SK-N-SH (cell line): Measurements from ENCODE around the gene HDHD2. TPM values are rescaled to one million over a fixed set of nuclear protein-coding genes. Genes with fewer than 3 reads are reported as not detected.
"Not testable (repeated sequence)": the region's sequence is repeated elsewhere in the genome, so short reads cannot be mapped to it uniquely, and the experiment has no call there.

ENCODE experiments used
- CTCF ChIA-PET: fragments of 300-600, 350-600 bp; formaldehyde crosslinking; extraction: SDS; loops from one replicate; lab custom pipeline; 2021; lab: Yijun Ruan, JAX
- POLR2A ChIA-PET: fragments of 350-600 bp; sonication (Branson Sonifier 250); formaldehyde crosslinking; extraction: SDS; loops from one replicate; lab custom pipeline; 2020; ENCODE audit warnings: antibody characterized with exemption, inconsistent platforms; lab: Yijun Ruan, JAX
- DNase-seq: peaks from one replicate; pipeline ENCODE4 v3.0.0; 2012
- H2AFZ ChIP-seq: fragments of 200-600 bp; sonication (generic); 2 replicates; pipeline ENCODE4 v1.8.1; 2016; ENCODE audit warnings: antibody characterized with exemption, mild to moderate bottlenecking, low read depth
- H3F3A ChIP-seq: fragments of 200-600 bp; sonication (generic); replicated peaks from 2 replicates; pipeline ENCODE3; 2016; ENCODE audit warnings: antibody characterized with exemption, mild to moderate bottlenecking; ENCODE audit not compliant: insufficient read depth
- H3K27ac ChIP-seq, 2 experiments: fragments of 200-500 bp in 1 of 2; fragments of 200-600 bp in 1 of 2; sonication (Bioruptor generic) in 1 of 2; sonication (generic), shearing (Covaris generic) in 1 of 2; 2 replicates each; pipeline versions ENCODE4 v1.5.1 to v1.6.1; 2014 to 2016; ENCODE audit warnings: low read depth in 2 of 2, inconsistent platforms in 1 of 2, low read length in 1 of 2, mild to moderate bottlenecking in 1 of 2, mixed read lengths in 1 of 2
- H3K27me3 ChIP-seq: fragments of 200-600 bp; sonication (generic), shearing (Covaris generic); 2 replicates; pipeline ENCODE4 v1.6.1; 2016; ENCODE audit warnings: mixed run types; ENCODE audit not compliant: insufficient read depth
- H3K36me3 ChIP-seq, 2 experiments: fragments of 200-500 bp in 1 of 2; fragments of 200-600 bp in 1 of 2; sonication (Bioruptor generic) in 1 of 2; sonication (generic) in 1 of 2; replicated peaks in 1 of 2; 2 replicates each; pipeline versions ENCODE3 to v1.5.1; 2014 to 2016; ENCODE audit warnings: low read length in 1 of 2, mild to moderate bottlenecking in 1 of 2; ENCODE audit not compliant: insufficient read depth in 2 of 2, control insufficient read depth in 1 of 2
- H3K4me1 ChIP-seq, 2 experiments: fragments of 200-500 bp in 1 of 2; fragments of 200-600 bp in 1 of 2; sonication (Bioruptor generic) in 1 of 2; sonication (generic), shearing (Covaris generic) in 1 of 2; 2 replicates each; pipeline versions ENCODE4 v1.5.1 to v1.6.1; 2014 to 2016; ENCODE audit warnings: low read depth in 1 of 2, low read length in 1 of 2, mixed run types in 1 of 2; ENCODE audit not compliant: insufficient read depth in 2 of 2, control insufficient read depth in 1 of 2
- H3K4me2 ChIP-seq: fragments of 200-600 bp; sonication (generic), shearing (Covaris generic); 2 replicates; pipeline ENCODE4 v1.6.1; 2017; ENCODE audit warnings: mixed run types
- H3K4me3 ChIP-seq, 2 experiments: fragments of 200-500 bp in 1 of 2; fragments of 200-600 bp in 1 of 2; sonication (Bioruptor generic) in 1 of 2; sonication (generic), shearing (Covaris generic) in 1 of 2; 2 replicates each; pipeline versions ENCODE4 v1.5.1 to v1.8.1; 2014 to 2016; ENCODE audit warnings: low read depth in 2 of 2, inconsistent platforms in 1 of 2, low read length in 1 of 2, mild to moderate bottlenecking in 1 of 2, mixed read lengths in 1 of 2, moderate library complexity in 1 of 2
- H3K79me2 ChIP-seq: fragments of 200-600 bp; sonication (generic); 2 replicates; pipeline ENCODE4 v1.8.1; 2017; ENCODE audit warnings: mild to moderate bottlenecking; ENCODE audit not compliant: insufficient read depth
- H3K9ac ChIP-seq: fragments of 200-600 bp; sonication (generic); 2 replicates; pipeline ENCODE4 v1.6.1; 2017; ENCODE audit warnings: mixed run types
- H3K9me2 ChIP-seq: fragments of 200-600 bp; sonication (generic); 2 replicates; pipeline ENCODE4 v1.6.1; 2017; ENCODE audit warnings: mixed run types
- H3K9me3 ChIP-seq: fragments of 200-600 bp; sonication (generic); 2 replicates; pipeline ENCODE4 v1.6.1; 2017; ENCODE audit warnings: mixed run types, mild to moderate bottlenecking, moderate library complexity
- H4K20me1 ChIP-seq: fragments of 200-600 bp; sonication (generic); 2 replicates; pipeline ENCODE4 v1.6.1; 2017; ENCODE audit warnings: mild to moderate bottlenecking, mixed run types; ENCODE audit not compliant: insufficient read depth
- EZH2phosphoT487 ChIP-seq: fragments of 200-600 bp; sonication (generic); IDR thresholded peaks from 2 replicates; pipeline ENCODE4 v1.6.1; 2017; ENCODE audit warnings: low read depth, mixed run types, mild to moderate bottlenecking, antibody characterized with exemption, moderate library complexity, borderline replicate concordance
- FOSL2 ChIP-seq: IDR thresholded peaks from 2 replicates; pipeline ENCODE4 v1.4.0; 2012; ENCODE audit warnings: low read depth, mild to moderate bottlenecking, moderate library complexity, borderline replicate concordance
- GATA2 ChIP-seq: sonication (generic); formaldehyde crosslinking; IDR thresholded peaks from 2 replicates; pipeline ENCODE4 v1.5.0; 2020; ENCODE audit warnings: mild to moderate bottlenecking, missing genetic modification reagents
- RXRA ChIP-seq: IDR thresholded peaks from 2 replicates; pipeline ENCODE4 v1.4.0; 2012; ENCODE audit warnings: low read depth, mild to moderate bottlenecking, borderline replicate concordance
- SMC3 ChIP-seq: IDR thresholded peaks from 2 replicates; pipeline ENCODE4 v1.6.1; 2012; ENCODE audit warnings: low read depth, low read length, improper control_type of control experiment
- TAF1 ChIP-seq: IDR thresholded peaks from 2 replicates; pipeline ENCODE4 v1.6.1; 2012; ENCODE audit warnings: low read depth, mild to moderate bottlenecking, low read length, moderate library complexity, borderline replicate concordance
- YY1 ChIP-seq: IDR thresholded peaks from 2 replicates; pipeline ENCODE4 v1.4.0; 2012; ENCODE audit warnings: low read depth, mild to moderate bottlenecking
- WGBS: methylation state at CpG from one replicate; pipeline ENCODE4 v1.1.6; 2017; ENCODE audit warnings: low lambda C conversion rate; 5-methylcytosine and 5-hydroxymethylcytosine counted together
- polyA plus RNA-seq, 3 experiments: library from polyadenylated mRNA; depleted of rRNA; stranded (reverse); fragments of >200 nt; gene quantifications; 2 replicates each; pipeline ENCODE4 v1.2.3, GENCODE V29; 2012
- TF ChIP-seq, protein P1 (sequence below): IDR thresholded peaks from 2 replicates; pipeline ENCODE4 v1.4.0; 2012; ENCODE audit warnings: low read depth, borderline replicate concordance
- TF ChIP-seq, protein P2 (sequence below): IDR thresholded peaks from 2 replicates; pipeline ENCODE4 v1.6.1; 2012; ENCODE audit warnings: mild to moderate bottlenecking, low read depth, low read length, moderate library complexity

The HDHD2 gene
- polyA plus RNA-seq, 1 of the 3 experiments (the other 2 are of a cell fraction): 10.6 TPM

DNA sequence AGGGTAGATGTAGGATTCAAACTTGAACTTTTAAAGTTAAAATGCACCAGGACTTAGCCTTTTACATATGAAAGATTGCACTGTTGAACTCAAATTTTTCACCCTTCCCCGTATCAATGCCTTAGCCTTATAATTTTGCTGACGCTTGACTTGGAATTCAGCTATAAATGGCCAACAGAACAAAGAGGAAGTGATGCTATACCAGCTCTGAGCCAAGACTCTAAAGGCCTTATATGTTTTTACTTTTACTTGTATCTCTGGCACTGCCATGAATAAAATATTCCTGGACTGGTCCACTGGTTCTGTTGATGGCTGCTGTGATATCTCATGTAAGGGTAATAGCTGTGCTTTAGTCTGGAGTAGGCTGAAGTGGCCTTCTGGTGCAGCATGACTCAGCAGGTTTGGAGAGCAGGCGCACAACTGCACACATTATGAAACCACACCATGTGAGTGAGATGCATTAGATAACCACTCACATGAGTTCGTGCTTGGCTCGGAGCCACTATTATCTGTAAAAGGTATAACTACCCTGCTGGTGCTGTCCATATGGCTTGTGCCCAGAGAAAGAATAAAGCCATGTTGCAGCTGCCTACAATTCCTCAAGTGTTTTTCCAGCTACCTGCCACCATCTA is 34.2 kb upstream of the HDHD2 start:
- POLR2A ChIA-PET: no interaction called here
- Histone ChIP-seq H3K4me2 (no peak overlapping the region), H4K20me1 (no peaks in the 10 kb centered on the region), H3K9ac (no peak overlapping the region), H3K4me3 (no peak overlapping the region), H3K27ac (no peak overlapping the region; a peak in 1 of 4 replicates), H3F3A (no peaks in the 10 kb centered on the region), H3K9me2 (no peaks in the 10 kb centered on the region), H3K36me3 (no peaks in the 10 kb centered on the region), H3K79me2 (no peaks in the 10 kb centered on the region), H3K27me3 (no peaks in the 10 kb centered on the region), H3K4me1 (no peaks in the 10 kb centered on the region), H2AFZ (no peak overlapping the region; the same call in 1 of the 2 replicates), H3K9me3 (no peaks in the 10 kb centered on the region)
- TF ChIP-seq GATA2 (CRISPR knock-in tag): peak; percentile 17; the same call in 1 of the 2 replicates
- TF ChIP-seq, protein P1, sequence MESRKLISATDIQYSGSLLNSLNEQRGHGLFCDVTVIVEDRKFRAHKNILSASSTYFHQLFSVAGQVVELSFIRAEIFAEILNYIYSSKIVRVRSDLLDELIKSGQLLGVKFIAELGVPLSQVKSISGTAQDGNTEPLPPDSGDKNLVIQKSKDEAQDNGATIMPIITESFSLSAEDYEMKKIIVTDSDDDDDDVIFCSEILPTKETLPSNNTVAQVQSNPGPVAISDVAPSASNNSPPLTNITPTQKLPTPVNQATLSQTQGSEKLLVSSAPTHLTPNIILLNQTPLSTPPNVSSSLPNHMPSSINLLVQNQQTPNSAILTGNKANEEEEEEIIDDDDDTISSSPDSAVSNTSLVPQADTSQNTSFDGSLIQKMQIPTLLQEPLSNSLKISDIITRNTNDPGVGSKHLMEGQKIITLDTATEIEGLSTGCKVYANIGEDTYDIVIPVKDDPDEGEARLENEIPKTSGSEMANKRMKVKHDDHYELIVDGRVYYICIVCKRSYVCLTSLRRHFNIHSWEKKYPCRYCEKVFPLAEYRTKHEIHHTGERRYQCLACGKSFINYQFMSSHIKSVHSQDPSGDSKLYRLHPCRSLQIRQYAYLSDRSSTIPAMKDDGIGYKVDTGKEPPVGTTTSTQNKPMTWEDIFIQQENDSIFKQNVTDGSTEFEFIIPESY: no peak
- CTCF ChIA-PET: interaction anchor here (0.9 to 1.5 kb wide), 4 partner anchors 20 to 85 kb away, joined by 3 to 6 read pairs (median 4); no protein-coding TSS in a partner anchor
- 39% methylated on average over 5 of the region's 5 CpGs for WGBS
- no peak for DNase-seq

DNA sequence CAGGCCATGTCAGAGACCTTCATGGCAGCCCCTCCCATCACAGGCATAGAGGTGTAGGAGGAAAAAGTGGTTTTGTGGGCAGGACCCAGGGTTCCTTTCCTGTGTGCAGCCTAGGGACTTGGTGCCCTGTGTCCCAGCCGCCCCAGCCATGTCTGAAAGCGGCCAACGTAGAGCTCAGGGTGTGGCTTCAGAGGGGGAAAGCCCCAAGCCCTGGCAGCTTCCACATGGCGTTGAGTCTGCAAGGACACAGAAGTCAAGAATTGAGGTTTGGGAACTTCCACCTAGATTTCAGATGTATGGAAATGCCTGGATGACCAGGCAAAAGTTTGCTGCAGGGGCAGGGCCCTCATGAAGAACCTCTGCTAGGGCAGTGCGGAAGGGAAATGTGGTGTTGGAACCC is 31.9 kb upstream of the HDHD2 start:
- H3K36me3 ChIP-seq, H3F3A ChIP-seq, H3K27ac ChIP-seq, H3K4me2 ChIP-seq, H3K9ac ChIP-seq, DNase-seq, H4K20me1 ChIP-seq, H3K9me2 ChIP-seq, H3K9me3 ChIP-seq, H2AFZ ChIP-seq, H3K27me3 ChIP-seq, H3K4me3 ChIP-seq, H3K79me2 ChIP-seq, H3K4me1 ChIP-seq, POLR2A ChIA-PET: not testable (repeated sequence)
- CTCF ChIA-PET: interaction anchor here (1.0 to 2.2 kb wide), 2 partner anchors 22 to 573 kb away, joined by 3 to 11 read pairs; no protein-coding TSS in a partner anchor
- WGBS: 48% methylated on average over 5 of the region's 5 CpGs

DNA sequence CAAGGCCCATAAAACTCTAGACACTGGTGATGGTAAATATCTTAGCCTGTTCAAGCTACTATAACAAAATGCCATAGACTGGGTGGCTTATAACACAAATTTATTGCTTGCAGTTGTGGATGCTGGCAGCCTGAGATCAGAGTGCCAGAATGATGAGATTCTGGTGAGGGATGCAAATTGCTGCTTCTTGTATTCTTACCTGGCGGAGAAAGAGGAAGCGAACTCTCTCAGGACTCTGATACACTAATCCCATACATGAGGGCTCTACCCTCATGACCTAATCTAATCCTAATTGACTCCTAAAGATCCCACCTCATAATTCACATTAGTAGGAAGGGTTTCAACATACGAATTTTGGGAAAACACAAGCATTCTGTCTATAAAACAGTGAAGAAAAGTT is 30.5 kb upstream of the HDHD2 start:
- H3K79me2 ChIP-seq: peaks cover 4% of the 10 kb centered on the region
- CTCF ChIA-PET: interaction anchor here (0.7 kb wide), 1 partner anchor 113 kb away, joined by 3 read pairs; no protein-coding TSS in a partner anchor
- no peaks in the 10 kb centered on the region for H3K9me2 ChIP-seq
- H3K27ac ChIP-seq: no peak overlapping the region
- no peak overlapping the region for H3K9ac ChIP-seq
- H3F3A ChIP-seq: no peaks in the 10 kb centered on the region
- H4K20me1 ChIP-seq: no peaks in the 10 kb centered on the region
- H3K27me3 ChIP-seq: no peaks in the 10 kb centered on the region
- WGBS: 57% methylated on average over 3 of the region's 3 CpGs
- POLR2A ChIA-PET: no interaction called here
- no peak for TF ChIP-seq EZH2phosphoT487
- TF ChIP-seq RXRA: no peak
- no peak for TF ChIP-seq SMC3
- no peak for TF ChIP-seq FOSL2
- no peak for TF ChIP-seq YY1
- TF ChIP-seq, protein P2, sequence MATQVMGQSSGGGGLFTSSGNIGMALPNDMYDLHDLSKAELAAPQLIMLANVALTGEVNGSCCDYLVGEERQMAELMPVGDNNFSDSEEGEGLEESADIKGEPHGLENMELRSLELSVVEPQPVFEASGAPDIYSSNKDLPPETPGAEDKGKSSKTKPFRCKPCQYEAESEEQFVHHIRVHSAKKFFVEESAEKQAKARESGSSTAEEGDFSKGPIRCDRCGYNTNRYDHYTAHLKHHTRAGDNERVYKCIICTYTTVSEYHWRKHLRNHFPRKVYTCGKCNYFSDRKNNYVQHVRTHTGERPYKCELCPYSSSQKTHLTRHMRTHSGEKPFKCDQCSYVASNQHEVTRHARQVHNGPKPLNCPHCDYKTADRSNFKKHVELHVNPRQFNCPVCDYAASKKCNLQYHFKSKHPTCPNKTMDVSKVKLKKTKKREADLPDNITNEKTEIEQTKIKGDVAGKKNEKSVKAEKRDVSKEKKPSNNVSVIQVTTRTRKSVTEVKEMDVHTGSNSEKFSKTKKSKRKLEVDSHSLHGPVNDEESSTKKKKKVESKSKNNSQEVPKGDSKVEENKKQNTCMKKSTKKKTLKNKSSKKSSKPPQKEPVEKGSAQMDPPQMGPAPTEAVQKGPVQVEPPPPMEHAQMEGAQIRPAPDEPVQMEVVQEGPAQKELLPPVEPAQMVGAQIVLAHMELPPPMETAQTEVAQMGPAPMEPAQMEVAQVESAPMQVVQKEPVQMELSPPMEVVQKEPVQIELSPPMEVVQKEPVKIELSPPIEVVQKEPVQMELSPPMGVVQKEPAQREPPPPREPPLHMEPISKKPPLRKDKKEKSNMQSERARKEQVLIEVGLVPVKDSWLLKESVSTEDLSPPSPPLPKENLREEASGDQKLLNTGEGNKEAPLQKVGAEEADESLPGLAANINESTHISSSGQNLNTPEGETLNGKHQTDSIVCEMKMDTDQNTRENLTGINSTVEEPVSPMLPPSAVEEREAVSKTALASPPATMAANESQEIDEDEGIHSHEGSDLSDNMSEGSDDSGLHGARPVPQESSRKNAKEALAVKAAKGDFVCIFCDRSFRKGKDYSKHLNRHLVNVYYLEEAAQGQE: no peak
- TF ChIP-seq TAF1: no peak
- TF ChIP-seq, all 33 proteins: peak for 0
- Histone ChIP-seq H3K9me3 (no peaks in the 10 kb centered on the region), H3K4me2 (no peak overlapping the region), H3K36me3 (no peaks in the 10 kb centered on the region), H2AFZ (no peak overlapping the region), H3K4me3 (no peak overlapping the region), H3K4me1 (no peaks in the 10 kb centered on the region)
- DNase-seq: no peak
